Glomerular endothelial cell (primary cell): ENCODE measurements around the gene ATG7. TPM values are rescaled to one million over a fixed set of nuclear protein-coding genes. Genes with fewer than 3 reads are reported as not detected.
"Not testable (repeated sequence)": the region's sequence is repeated elsewhere in the genome, so short reads cannot be mapped to it uniquely, and the experiment has no call there.

Experiments
- DNase-seq: peaks from one replicate; pipeline ENCODE4 v3.0.0-alpha.2; 2011; ENCODE audit warnings: low read depth, low spot score; ENCODE audit errors: extremely low read depth
- total RNA-seq: library from RNA; depleted of rRNA; stranded (reverse); fragments of >200 nt; gene quantifications from 2 replicates; pipeline ENCODE4 v1.2.3, GENCODE V29; 2015

ATG7 gene
- total RNA-seq, 1 donor from 2014 or later: 53.6 TPM

GRCh38 chr3:11562277-11562881 is 290.2 kb downstream of the ATG7 start:
- no peak for DNase-seq

DNA sequence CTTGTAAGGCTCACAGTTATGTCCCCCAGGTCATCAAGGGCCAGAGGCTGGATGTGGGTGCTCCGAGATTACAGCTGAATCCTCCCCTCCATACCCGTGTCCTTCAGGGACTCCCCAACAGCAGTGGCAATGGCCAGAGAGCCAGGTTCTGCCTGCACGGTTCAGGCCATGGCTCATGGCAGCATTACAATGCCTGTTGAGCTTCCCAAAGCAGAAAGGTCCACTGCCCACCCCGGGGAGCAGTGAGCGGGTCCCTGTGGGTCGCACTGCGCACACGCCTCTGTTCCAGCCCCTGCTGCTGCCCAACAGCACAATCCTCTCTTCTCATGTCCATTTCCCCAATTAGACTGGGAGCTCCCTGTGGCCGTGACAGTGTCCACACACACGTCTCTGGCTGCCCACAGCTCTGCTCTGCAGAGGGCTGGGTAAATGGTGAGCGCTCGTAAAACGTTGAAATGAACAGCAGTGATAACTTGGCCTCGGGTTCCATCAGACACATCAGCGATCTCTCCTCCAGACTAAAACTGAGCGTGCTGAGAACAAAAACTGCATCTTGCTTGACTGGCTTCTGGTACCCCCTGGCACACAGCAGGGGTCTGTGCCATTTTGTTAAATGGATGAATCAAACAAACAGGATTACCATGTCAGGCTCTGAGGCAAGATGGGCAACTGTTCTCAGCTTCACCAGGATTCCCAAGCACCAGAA is 291.1 kb downstream of the ATG7 start:
- no peak for DNase-seq

- DNase-seq: no peak
Observed at GRCh38 chr3:11563865-11564185, 291.6 kb downstream of the ATG7 start.

DNA sequence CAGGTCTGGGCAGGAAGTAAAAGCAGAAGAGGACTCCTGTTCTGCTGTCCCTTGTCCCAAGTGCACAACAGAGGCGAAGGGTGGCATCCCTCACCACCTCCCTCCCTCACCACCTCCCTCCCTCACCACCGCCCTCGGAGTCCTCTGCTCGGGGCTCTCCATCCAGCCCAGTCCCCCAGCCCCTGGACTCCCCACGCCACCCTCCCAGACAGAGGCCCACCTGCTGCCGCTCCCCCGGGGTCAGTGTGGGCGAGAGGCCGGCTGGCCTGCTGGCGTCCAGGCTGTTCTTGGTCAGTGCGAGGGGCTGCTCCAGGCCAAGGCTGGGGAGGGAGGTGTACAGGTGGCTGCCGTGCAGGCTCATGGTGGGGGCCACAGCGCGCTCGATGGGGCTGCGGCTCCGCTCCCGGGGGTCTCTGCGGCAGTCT is 292.4 kb downstream of the ATG7 start:
- no peak for DNase-seq

- no peak for DNase-seq
Observed at GRCh38 chr3:11565072-11565471, 292.9 kb downstream of the ATG7 start.

GRCh38 chr3:11565492-11565891 is 293.3 kb downstream of the ATG7 start:
- DNase-seq: no peak

- DNase-seq: no peak
Observed at GRCh38 chr3:11565932-11566331, 293.7 kb downstream of the ATG7 start.

GRCh38 chr3:11566478-11566877 is 294.3 kb downstream of the ATG7 start:
- no peak for DNase-seq

DNA sequence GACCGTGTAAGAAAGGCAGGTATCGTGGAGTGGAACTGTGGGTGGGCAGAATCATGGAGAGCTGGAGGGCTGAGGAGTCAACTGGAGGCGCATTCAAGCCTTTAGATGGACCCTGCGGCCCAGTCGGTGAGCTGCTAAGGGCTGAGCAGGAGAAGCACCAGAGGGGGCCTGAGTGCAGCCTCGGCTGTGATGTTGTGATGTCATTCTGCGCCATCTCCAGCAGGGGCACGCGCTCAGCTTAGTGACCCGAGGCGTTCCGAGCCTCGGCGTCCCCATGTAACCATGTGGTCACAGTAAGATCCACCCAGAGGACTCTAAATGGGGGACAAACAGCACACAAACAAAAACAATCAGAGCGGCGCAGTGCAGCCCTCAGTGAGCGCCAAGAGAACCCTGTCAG is 294.7 kb downstream of the ATG7 start:
- DNase-seq: no peak

GRCh38 chr3:11567516-11568467 is 295.6 kb downstream of the ATG7 start:
- DNase-seq: no peak

GRCh38 chr3:11568503-11569155 is 296.4 kb downstream of the ATG7 start:
- DNase-seq: no peak

DNA sequence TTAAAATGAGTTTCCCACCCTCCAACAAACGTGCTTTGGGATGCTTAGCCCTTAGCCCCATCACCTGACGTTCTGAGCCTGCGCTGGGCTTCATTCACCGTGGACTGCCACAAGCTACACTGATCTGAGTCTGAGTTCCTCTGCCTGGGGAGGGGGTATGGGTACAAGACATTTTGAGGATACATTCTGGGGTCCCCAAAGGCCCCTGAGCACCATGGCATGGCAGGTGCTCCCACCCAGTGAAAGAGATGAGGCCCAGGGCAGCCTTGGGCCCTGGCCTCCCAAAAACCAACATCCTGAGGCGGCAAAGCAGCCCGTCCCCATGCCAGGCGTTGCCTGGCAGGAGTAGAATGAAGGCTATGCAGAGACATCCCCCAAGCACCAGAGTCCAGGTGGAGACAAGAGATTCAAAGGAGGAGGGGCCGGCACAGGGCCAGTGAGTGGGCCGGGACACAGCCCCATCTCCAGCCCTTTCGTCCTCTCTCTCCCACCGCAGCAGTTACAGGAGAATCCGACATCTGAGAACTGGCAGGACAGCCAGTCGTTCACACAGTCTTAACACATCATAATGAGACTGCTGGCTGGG is 297.1 kb downstream of the ATG7 start:
- no peak for DNase-seq

- DNase-seq: no peak
Observed at GRCh38 chr3:11570251-11570650, 298.1 kb downstream of the ATG7 start.

GRCh38 chr3:11570789-11571495 is 298.7 kb downstream of the ATG7 start:
- no peak for DNase-seq

DNA sequence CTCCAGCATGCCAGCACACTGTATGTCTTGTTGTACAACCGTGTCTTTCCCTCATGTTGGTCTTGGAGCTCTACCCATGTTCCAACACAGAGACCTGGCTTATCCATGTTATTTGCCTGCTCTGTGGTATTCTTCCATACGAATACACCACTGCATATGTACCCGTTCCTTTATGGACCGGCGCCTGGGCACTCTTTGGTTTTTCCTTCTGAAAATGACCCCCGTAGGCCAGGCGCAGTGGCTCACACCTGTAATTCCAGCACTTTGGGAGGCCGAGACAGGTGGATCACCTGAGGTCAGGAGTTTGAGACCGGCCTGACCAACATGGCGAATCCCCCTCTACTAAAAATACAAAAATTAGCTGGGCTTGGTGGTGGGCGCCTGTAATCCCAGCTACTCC is 300.5 kb downstream of the ATG7 start:
- not testable (repeated sequence) for DNase-seq

- no peak for DNase-seq
Observed at GRCh38 chr3:11574981-11575669, 302.9 kb downstream of the ATG7 start.

DNA sequence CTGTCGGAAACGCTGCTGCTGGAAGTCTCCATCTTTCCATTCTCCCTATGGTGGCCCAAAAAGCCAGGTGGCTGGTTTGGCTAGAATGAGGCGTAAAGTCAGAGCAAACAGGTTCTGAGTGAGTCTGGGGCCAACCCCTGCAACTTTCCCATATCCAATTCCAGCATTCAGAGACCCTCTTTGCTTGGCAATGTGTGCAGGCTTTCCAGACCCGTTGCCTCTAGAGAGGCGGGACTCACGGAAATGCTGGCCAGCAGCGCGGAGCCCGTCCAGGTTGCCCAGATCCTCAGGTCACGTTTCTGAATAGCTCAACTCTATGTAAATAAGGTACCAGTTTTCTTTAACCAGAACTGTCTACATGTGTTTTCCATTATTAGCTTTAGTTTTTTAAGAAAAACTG is 303.5 kb downstream of the ATG7 start:
- DNase-seq: no peak

GRCh38 chr3:11576453-11576852 is 304.3 kb downstream of the ATG7 start:
- DNase-seq: no peak

DNA sequence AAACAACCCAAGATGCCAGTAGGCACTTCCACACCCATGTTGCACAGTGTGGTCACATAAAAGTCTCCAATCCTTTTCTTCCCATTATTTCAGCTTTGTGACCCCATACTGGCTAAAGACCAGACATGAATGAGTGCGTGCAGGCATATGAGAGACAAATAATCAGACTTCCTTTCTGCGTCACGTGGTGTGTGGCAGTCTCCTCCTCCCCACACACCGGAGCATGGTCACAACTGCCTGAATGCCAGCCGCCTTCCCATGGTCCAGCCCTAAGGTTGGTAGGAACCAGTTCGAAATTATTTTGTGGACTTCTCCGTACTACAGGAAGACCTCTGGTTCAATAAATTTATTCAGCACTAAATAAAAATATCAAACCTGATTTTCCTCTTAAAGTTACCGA is 306.0 kb downstream of the ATG7 start:
- no peak for DNase-seq

GRCh38 chr3:11580645-11581044 is 308.4 kb downstream of the ATG7 start:
- DNase-seq: no peak
